ENCODE measurements around the gene PAPPA2. TPM values are rescaled to one million over a fixed set of nuclear protein-coding genes. Genes with fewer than 3 reads are reported as not detected.

PAPPA2 gene
- total and polyA plus RNA-seq, 8 donors = under 0.01 to 10.3 (median 0.29) TPM; not detected in 1

DNA sequence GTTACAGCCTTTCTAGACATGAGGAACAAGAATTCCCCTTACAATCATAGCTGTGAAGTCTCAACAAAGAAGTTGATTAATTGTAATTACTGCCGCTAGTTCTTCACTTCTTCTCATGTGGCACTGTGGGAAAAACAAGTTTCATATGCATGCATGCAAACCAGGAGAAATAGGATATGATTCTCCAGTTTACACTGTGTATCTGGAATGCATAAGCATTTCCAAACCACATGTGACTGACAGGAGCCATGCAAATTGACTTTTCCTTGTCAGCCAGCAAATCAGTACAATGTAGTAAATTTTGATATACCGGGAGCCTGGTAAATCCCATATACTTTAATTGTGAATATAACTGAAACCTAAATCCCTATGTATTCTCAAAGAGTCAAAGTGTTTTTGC is 279.3 kb downstream of the PAPPA2 start:
- Histone ChIP-seq H3K4me3 (no peak overlapping the region), H3K27me3 (no peaks in the 10 kb centered on the region), H3K9me3 (no peaks in the 10 kb centered on the region), H3K27ac (no peak overlapping the region), H3K4me1 (no peaks in the 10 kb centered on the region), H3K36me3 (no peaks in the 10 kb centered on the region)
- DNase-seq = no peak
- intact Hi-C loops (cut with DNase I; ENCODE audit: low total_unique reads) = no loop called here
- TF ChIP-seq, protein P1, sequence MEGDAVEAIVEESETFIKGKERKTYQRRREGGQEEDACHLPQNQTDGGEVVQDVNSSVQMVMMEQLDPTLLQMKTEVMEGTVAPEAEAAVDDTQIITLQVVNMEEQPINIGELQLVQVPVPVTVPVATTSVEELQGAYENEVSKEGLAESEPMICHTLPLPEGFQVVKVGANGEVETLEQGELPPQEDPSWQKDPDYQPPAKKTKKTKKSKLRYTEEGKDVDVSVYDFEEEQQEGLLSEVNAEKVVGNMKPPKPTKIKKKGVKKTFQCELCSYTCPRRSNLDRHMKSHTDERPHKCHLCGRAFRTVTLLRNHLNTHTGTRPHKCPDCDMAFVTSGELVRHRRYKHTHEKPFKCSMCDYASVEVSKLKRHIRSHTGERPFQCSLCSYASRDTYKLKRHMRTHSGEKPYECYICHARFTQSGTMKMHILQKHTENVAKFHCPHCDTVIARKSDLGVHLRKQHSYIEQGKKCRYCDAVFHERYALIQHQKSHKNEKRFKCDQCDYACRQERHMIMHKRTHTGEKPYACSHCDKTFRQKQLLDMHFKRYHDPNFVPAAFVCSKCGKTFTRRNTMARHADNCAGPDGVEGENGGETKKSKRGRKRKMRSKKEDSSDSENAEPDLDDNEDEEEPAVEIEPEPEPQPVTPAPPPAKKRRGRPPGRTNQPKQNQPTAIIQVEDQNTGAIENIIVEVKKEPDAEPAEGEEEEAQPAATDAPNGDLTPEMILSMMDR (IDR thresholded peaks at IDR 0.05) = no peak
- no peak for TF ChIP-seq EP300 (IDR thresholded peaks at IDR 0.05)
- TF ChIP-seq POLR2AphosphoS5 (IDR thresholded peaks at IDR 0.05) = no peak
- no peak for TF ChIP-seq POLR2A (IDR thresholded peaks at IDR 0.05)
- 54 to 78% (median 66%) methylated on average over 2 of the region's 2 CpGs for WGBS, 5 donors

DNA sequence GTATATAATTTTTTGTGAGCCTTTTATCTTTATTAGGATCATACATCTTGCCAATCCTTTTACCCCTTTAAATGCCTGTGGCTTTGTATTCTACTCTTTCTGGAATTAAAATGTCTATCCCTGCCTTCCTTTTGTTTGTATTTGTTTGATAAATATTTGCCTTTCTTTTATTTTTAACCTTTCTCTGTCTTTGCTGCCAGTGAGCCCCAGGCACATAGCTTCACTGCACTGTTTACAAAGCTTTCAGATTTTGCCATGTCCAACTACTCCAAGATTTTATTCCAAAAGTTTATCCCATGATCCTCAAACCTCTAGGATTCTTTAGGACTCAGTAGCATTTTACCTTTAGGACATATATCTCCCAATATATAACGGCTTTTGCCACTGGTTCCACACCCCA is 281.2 kb downstream of the PAPPA2 start:
- intact Hi-C loops (cut with DNase I; ENCODE audit: low total_unique reads) = no loop called here
- TF ChIP-seq EP300 (IDR thresholded peaks at IDR 0.05) = no peak
- no peak for TF ChIP-seq POLR2A (IDR thresholded peaks at IDR 0.05)
- TF ChIP-seq, protein P1 (IDR thresholded peaks at IDR 0.05) = no peak
- no peak for TF ChIP-seq POLR2AphosphoS5 (IDR thresholded peaks at IDR 0.05)
- WGBS, 5 donors = 58 to 78% (median 67%) methylated on average over 1 of the region's 1 CpG

DNA sequence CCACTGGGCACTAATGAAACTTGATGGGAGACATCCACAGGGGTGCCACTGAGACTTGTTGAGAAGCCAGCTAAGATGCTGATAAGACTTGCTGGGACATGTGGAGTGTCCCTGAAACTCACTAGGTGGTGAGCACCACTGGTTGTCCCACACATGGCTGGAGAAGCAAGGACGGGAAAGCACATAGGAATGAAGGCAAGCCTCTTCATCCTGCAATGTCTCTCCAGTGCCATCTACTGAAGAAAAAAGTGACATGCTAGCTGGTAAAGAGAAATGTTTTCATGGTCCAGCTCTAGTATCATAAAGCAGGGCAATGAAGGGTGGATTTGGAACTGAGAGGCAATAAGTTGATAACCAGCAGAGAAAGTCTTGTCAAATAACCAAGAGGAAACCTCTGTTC is 283.0 kb downstream of the PAPPA2 start:
- H3K36me3 ChIP-seq = no peaks in the 10 kb centered on the region
- no peaks in the 10 kb centered on the region for H3K4me1 ChIP-seq
- H3K4me3 ChIP-seq = no peak overlapping the region
- peaks cover 0 to 5% (median 0%) of the 10 kb centered on the region in 4 donors for H3K9me3 ChIP-seq
- DNase-seq = no peak
- no peaks in the 10 kb centered on the region for H3K27me3 ChIP-seq
- H3K27ac ChIP-seq = no peak overlapping the region
- WGBS, 5 donors = 59 to 82% (median 75%) methylated on average over 1 of the region's 1 CpG
- no peak for TF ChIP-seq POLR2A (IDR thresholded peaks at IDR 0.05)
- TF ChIP-seq, protein P1 (IDR thresholded peaks at IDR 0.05) = no peak
- TF ChIP-seq POLR2AphosphoS5 (IDR thresholded peaks at IDR 0.05) = no peak
- TF ChIP-seq EP300 (IDR thresholded peaks at IDR 0.05) = no peak
- intact Hi-C loops (cut with DNase I; ENCODE audit: low total_unique reads) = no loop called here

More for the DNA sequence above, 281.2 kb downstream of the PAPPA2 start:
- H3K4me3 ChIP-seq = no peak overlapping the region
- no peaks in the 10 kb centered on the region for H3K9me3 ChIP-seq
- no peaks in the 10 kb centered on the region for H3K4me1 ChIP-seq
- no peak for DNase-seq
- H3K27me3 ChIP-seq = no peaks in the 10 kb centered on the region
- no peak overlapping the region for H3K27ac ChIP-seq
- H3K36me3 ChIP-seq = no peaks in the 10 kb centered on the region

DNA sequence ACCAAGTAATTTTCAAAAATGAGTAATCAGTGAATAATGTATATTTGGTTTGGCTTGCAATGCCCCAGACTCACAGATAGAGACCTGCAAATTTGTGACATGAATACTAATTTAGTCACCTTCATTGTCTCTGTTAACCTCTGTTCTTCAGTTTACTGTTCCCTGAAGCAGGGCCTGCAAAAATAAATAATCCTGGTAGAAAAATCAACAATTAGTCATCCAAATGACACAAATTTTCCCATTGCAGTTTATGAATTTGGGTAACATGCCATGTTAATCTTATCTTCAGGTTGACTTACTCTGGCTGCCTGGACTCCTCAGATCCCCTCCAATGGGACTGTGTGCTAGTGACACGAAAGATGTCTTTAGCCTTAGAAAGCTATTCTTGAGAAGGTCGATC is 289.5 kb downstream of the PAPPA2 start:
- Histone ChIP-seq H3K4me3 (no peak overlapping the region), H3K4me1 (no peaks in the 10 kb centered on the region), H3K36me3 (no peaks in the 10 kb centered on the region), H3K27ac (no peak overlapping the region), H3K27me3 (no peaks in the 10 kb centered on the region), H3K9me3 (peaks cover 0 to 5% (median 0%) of the 10 kb centered on the region in 4 donors)
- no peak for TF ChIP-seq POLR2A (IDR thresholded peaks at IDR 0.05)
- TF ChIP-seq POLR2AphosphoS5 (IDR thresholded peaks at IDR 0.05) = no peak
- no peak for TF ChIP-seq EP300 (IDR thresholded peaks at IDR 0.05)
- TF ChIP-seq, protein P1 (IDR thresholded peaks at IDR 0.05) = no peak
- WGBS, 5 donors = 63 to 74% (median 68%) methylated on average over 2 of the region's 2 CpGs
- DNase-seq = no peak
- intact Hi-C loops (cut with DNase I; ENCODE audit: low total_unique reads) = no loop called here

Measured in stomach (tissue), 9 donors.